HepG2 (cell line): Measurements from ENCODE around the gene NACC2. TPM values are rescaled to one million over a fixed set of nuclear protein-coding genes. Genes with fewer than 3 reads are reported as not detected.

Source experiments
- DNMT3B ChIP-seq: conservative IDR thresholded peaks from 2 replicates; pipeline ENCODE4 v1.6.1; 2016; ENCODE audit warnings: missing biosample characterization, control low read depth
- RBFOX2 ChIP-seq: fragments of 200-400 bp; formaldehyde crosslinking; IDR thresholded peaks from 2 replicates; pipeline ENCODE4 v1.6.1; 2017; ENCODE audit warnings: low read depth, mild to moderate bottlenecking, low read length
- RELA ChIP-seq: sonication (generic); formaldehyde crosslinking; IDR thresholded peaks from 2 replicates; pipeline ENCODE4 v1.4.0; 2020; ENCODE audit warnings: missing genetic modification reagents
- ZBTB42 ChIP-seq: sonication (generic); formaldehyde crosslinking; IDR thresholded peaks from 2 replicates; pipeline ENCODE4 v1.5.0; 2020; ENCODE audit warnings: mild to moderate bottlenecking, missing genetic modification reagents
- ZNF335 ChIP-seq: sonication (generic); formaldehyde crosslinking; IDR thresholded peaks from 2 replicates; pipeline ENCODE4 v1.4.0; 2020; ENCODE audit warnings: missing genetic modification reagents
- ZNF510 ChIP-seq: sonication (generic); formaldehyde crosslinking; IDR thresholded peaks from 2 replicates; pipeline ENCODE4 v1.4.0; 2020; ENCODE audit warnings: low read depth, mild to moderate bottlenecking, missing genetic modification reagents
- ZNF678 ChIP-seq: sonication (generic); formaldehyde crosslinking; IDR thresholded peaks from 2 replicates; pipeline ENCODE4 v1.4.0; 2020; ENCODE audit warnings: mild to moderate bottlenecking, missing genetic modification reagents
- ZNF703 ChIP-seq: sonication (generic); formaldehyde crosslinking; IDR thresholded peaks from 2 replicates; pipeline ENCODE4 v1.5.1; 2020; ENCODE audit warnings: missing genetic modification reagents, mild to moderate bottlenecking, moderate library complexity, borderline replicate concordance
- ZNF713 ChIP-seq: sonication (generic); formaldehyde crosslinking; IDR thresholded peaks from 2 replicates; pipeline ENCODE4 v1.4.0; 2020; ENCODE audit warnings: mild to moderate bottlenecking, missing genetic modification reagents
- polyA plus RNA-seq, 8 experiments: library from polyadenylated mRNA; depleted of rRNA in 3 of 8; stranded (reverse) in 7 of 8; unstranded in 1 of 8; fragments of >200 nt; fragmentation: Illumina TruSeq in 4 of 8; extraction: Trizol in 4 of 8; gene quantifications; 2 replicates each; pipeline versions ENCODE4 v1.2.1 to v1.2.3, GENCODE V29; 2011 to 2016; ENCODE audit warnings: low read depth in 4 of 8, missing spikeins in 1 of 8, mixed read lengths in 1 of 8; ENCODE audit not compliant: insufficient read depth in 1 of 8
- total RNA-seq, 5 experiments: library from RNA; depleted of rRNA; stranded (reverse); fragments of >200 nt; fragmentation: Illumina TruSeq; extraction: Trizol; gene quantifications; 2 replicates each; pipeline ENCODE4 v1.2.3, GENCODE V29; 2016; ENCODE audit warnings: low read depth in 1 of 5
- TF ChIP-seq, protein P1 (sequence below): IDR thresholded peaks from 2 replicates; pipeline ENCODE4 v1.6.1; 2016; ENCODE audit warnings: low read depth, missing genetic modification reagents, missing compliant biosample characterization
- TF ChIP-seq, protein P2 (sequence below), 2 experiments: sonication (generic) in 1 of 2; formaldehyde crosslinking in 1 of 2; IDR thresholded peaks; 2 replicates each; pipeline versions ENCODE4 v1.6.1 to v1.9.0; 2014 to 2022; ENCODE audit warnings: antibody characterized with exemption in 1 of 2, borderline replicate concordance in 1 of 2, inconsistent platforms in 1 of 2, low read depth in 1 of 2, missing genetic modification reagents in 1 of 2
- TF ChIP-seq, protein P3 (sequence below): sonication (generic); formaldehyde crosslinking; IDR thresholded peaks from 2 replicates; pipeline ENCODE4 v1.8.0; 2022; ENCODE audit warnings: low read depth, missing genetic modification reagents
- TF ChIP-seq, protein P4 (sequence below): sonication (generic); formaldehyde crosslinking; IDR thresholded peaks from 2 replicates; pipeline ENCODE4 v1.8.0; 2023; ENCODE audit warnings: mild to moderate bottlenecking, missing genetic modification reagents

NACC2 gene
- total and polyA plus RNA-seq, 2 of the 13 experiments (the other 11 are each of a cell fraction or from before 2014, with no cell fraction given): 5.9 to 12.3 TPM

DNA sequence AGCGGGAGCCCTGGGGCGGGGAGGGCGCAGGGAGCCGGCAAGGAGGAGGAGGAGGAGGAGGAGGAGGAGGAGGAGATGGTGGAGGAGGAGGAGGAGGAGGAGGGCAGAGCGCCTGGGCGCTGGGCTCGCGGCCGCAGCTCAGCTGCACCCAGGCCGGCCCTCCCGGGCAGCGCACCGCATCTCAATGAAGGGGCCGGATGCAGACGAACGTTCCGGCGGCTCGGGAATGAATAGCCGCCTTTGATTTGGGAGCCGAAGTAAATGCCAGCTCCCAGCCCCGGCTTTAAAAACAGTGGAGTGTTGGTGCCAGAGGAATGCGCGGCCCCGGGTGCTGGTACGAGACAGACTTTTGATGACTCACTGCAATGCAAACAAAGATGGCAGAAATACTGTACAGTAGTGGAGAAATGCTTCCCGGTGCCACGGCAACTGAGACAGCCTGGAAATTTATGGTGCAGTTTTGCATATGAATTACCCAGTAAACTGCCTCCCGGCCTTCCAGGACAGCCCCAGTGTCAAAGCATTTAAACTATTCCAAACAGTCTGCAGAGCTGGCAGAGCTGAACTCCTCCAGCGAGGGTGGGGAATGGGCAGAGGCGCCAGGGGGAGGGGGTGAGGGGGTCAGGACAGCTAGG is 43.1 kb downstream of the NACC2 start (continued):
- TF ChIP-seq, protein P1, sequence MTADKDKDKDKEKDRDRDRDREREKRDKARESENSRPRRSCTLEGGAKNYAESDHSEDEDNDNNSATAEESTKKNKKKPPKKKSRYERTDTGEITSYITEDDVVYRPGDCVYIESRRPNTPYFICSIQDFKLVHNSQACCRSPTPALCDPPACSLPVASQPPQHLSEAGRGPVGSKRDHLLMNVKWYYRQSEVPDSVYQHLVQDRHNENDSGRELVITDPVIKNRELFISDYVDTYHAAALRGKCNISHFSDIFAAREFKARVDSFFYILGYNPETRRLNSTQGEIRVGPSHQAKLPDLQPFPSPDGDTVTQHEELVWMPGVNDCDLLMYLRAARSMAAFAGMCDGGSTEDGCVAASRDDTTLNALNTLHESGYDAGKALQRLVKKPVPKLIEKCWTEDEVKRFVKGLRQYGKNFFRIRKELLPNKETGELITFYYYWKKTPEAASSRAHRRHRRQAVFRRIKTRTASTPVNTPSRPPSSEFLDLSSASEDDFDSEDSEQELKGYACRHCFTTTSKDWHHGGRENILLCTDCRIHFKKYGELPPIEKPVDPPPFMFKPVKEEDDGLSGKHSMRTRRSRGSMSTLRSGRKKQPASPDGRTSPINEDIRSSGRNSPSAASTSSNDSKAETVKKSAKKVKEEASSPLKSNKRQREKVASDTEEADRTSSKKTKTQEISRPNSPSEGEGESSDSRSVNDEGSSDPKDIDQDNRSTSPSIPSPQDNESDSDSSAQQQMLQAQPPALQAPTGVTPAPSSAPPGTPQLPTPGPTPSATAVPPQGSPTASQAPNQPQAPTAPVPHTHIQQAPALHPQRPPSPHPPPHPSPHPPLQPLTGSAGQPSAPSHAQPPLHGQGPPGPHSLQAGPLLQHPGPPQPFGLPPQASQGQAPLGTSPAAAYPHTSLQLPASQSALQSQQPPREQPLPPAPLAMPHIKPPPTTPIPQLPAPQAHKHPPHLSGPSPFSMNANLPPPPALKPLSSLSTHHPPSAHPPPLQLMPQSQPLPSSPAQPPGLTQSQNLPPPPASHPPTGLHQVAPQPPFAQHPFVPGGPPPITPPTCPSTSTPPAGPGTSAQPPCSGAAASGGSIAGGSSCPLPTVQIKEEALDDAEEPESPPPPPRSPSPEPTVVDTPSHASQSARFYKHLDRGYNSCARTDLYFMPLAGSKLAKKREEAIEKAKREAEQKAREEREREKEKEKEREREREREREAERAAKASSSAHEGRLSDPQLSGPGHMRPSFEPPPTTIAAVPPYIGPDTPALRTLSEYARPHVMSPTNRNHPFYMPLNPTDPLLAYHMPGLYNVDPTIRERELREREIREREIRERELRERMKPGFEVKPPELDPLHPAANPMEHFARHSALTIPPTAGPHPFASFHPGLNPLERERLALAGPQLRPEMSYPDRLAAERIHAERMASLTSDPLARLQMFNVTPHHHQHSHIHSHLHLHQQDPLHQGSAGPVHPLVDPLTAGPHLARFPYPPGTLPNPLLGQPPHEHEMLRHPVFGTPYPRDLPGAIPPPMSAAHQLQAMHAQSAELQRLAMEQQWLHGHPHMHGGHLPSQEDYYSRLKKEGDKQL (CRISPR knock-in tag): no peak
- no peak for TF ChIP-seq ZNF510 (CRISPR knock-in tag)
- TF ChIP-seq ZNF335 (CRISPR knock-in tag): no peak
- TF ChIP-seq ZNF703 (CRISPR knock-in tag): no peak
- 0 out of 2 replicates have a peak, but pooled peaks have one; percentile 19 for TF ChIP-seq RBFOX2
- TF ChIP-seq, protein P2, sequence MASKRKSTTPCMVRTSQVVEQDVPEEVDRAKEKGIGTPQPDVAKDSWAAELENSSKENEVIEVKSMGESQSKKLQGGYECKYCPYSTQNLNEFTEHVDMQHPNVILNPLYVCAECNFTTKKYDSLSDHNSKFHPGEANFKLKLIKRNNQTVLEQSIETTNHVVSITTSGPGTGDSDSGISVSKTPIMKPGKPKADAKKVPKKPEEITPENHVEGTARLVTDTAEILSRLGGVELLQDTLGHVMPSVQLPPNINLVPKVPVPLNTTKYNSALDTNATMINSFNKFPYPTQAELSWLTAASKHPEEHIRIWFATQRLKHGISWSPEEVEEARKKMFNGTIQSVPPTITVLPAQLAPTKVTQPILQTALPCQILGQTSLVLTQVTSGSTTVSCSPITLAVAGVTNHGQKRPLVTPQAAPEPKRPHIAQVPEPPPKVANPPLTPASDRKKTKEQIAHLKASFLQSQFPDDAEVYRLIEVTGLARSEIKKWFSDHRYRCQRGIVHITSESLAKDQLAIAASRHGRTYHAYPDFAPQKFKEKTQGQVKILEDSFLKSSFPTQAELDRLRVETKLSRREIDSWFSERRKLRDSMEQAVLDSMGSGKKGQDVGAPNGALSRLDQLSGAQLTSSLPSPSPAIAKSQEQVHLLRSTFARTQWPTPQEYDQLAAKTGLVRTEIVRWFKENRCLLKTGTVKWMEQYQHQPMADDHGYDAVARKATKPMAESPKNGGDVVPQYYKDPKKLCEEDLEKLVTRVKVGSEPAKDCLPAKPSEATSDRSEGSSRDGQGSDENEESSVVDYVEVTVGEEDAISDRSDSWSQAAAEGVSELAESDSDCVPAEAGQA (IDR thresholded peaks at IDR 0.05; ENCODE audit: low read depth): peak; percentile 62; the same call in 1 of the 2 replicates
- TF ChIP-seq, protein P2 (CRISPR knock-in tag; IDR thresholded peaks at IDR 0.05; ENCODE audit: borderline replicate concordance): no peak
- no peak for TF ChIP-seq ZBTB42 (CRISPR knock-in tag)
- no peak for TF ChIP-seq DNMT3B (CRISPR knock-in tag)
- no peak for TF ChIP-seq ZNF678 (CRISPR knock-in tag)
- 0 out of 2 replicates have a peak, but pooled peaks have one; percentile 30 for TF ChIP-seq RELA (CRISPR knock-in tag)
- TF ChIP-seq, protein P3, sequence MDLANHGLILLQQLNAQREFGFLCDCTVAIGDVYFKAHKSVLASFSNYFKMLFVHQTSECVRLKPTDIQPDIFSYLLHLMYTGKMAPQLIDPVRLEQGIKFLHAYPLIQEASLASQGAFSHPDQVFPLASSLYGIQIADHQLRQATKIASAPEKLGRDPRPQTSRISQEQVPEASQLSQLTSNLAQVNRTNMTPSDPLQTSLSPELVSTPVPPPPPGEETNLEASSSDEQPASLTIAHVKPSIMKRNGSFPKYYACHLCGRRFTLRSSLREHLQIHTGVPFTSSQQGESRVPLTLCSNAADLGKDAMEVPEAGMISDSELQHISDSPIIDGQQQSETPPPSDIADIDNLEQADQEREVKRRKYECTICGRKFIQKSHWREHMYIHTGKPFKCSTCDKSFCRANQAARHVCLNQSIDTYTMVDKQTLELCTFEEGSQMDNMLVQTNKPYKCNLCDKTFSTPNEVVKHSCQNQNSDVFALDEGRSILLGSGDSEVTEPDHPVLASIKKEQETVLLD (CRISPR knock-in tag): no peak
- TF ChIP-seq, protein P4, sequence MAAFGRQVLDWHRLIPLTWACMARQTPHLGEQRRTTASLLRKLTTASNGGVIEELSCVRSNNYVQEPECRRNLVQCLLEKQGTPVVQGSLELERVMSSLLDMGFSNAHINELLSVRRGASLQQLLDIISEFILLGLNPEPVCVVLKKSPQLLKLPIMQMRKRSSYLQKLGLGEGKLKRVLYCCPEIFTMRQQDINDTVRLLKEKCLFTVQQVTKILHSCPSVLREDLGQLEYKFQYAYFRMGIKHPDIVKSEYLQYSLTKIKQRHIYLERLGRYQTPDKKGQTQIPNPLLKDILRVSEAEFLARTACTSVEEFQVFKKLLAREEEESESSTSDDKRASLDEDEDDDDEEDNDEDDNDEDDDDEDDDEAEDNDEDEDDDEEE (CRISPR knock-in tag): no peak
- TF ChIP-seq ZNF713 (CRISPR knock-in tag): no peak
